Progenitor cell of endocrine pancreas (in vitro differentiated cells): ENCODE measurements around the gene MYBL2. TPM values are rescaled to one million over a fixed set of nuclear protein-coding genes. Genes with fewer than 3 reads are reported as not detected.

Experiments used
- DNase-seq: peaks from one replicate; pipeline ENCODE4 v3.0.0; 2021; ENCODE audit warnings: low spot score; ENCODE audit not compliant: unreplicated experiment
- H3K27ac Mint-ChIP-seq: 2 replicates; pipeline ENCODE4 v1.8.0; 2021; ENCODE audit warnings: mild to moderate bottlenecking, moderate library complexity, mixed read lengths
- H3K27me3 Mint-ChIP-seq: 2 replicates; pipeline ENCODE4 v1.8.0; 2021; ENCODE audit warnings: mixed read lengths
- H3K36me3 Mint-ChIP-seq: 2 replicates; pipeline ENCODE4 v1.8.0; 2022; ENCODE audit warnings: mixed read lengths; ENCODE audit not compliant: insufficient read depth
- H3K4me1 Mint-ChIP-seq: 2 replicates; pipeline ENCODE4 v1.8.0; 2021; ENCODE audit warnings: low read depth, mixed read lengths
- H3K4me3 Mint-ChIP-seq: 2 replicates; pipeline ENCODE4 v1.8.0; 2021; ENCODE audit warnings: low read depth, mild to moderate bottlenecking, moderate library complexity, mixed read lengths
- H3K9me3 Mint-ChIP-seq: 2 replicates; pipeline ENCODE4 v1.8.0; 2021; ENCODE audit warnings: low read depth, mixed read lengths
- CTCF ChIP-seq: fragments of 200-600 bp; sonication (generic); IDR thresholded peaks from one replicate; pipeline ENCODE4 v1.5.0; 2021; ENCODE audit warnings: antibody characterized with exemption, mild to moderate bottlenecking; ENCODE audit not compliant: unreplicated experiment
- total RNA-seq: library from RNA; stranded (reverse); gene quantifications from 2 replicates; pipeline ENCODE4 v1.2.1, GENCODE V29; 2021

Gene MYBL2
- total RNA-seq, 1 donor from 2014 or later, result 43.3 TPM

GRCh38 chr20:43751167-43752050 lies 84.5 kb downstream of the MYBL2 start:
- H3K4me1 Mint-ChIP-seq, result peaks cover 5% of the 10 kb centered on the region
- H3K27ac Mint-ChIP-seq, result no peak overlapping the region
- peaks cover 3% of the 10 kb centered on the region for H3K9me3 Mint-ChIP-seq

GRCh38 chr20:43752051-43752360 lies 85.1 kb downstream of the MYBL2 start:
- peaks cover 3% of the 10 kb centered on the region for H3K9me3 Mint-ChIP-seq
- H3K4me1 Mint-ChIP-seq, result peaks cover 2% of the 10 kb centered on the region
- H3K27ac Mint-ChIP-seq, result no peak overlapping the region
- no peak for TF ChIP-seq CTCF
- H3K4me3 Mint-ChIP-seq, result no peak overlapping the region
- no peaks in the 10 kb centered on the region for H3K36me3 Mint-ChIP-seq
- H3K27me3 Mint-ChIP-seq, result peaks cover 33% of the 10 kb centered on the region
- DNase-seq, result no peak

More at GRCh38 chr20:43751167-43752050, 84.5 kb downstream of the MYBL2 start:
- TF ChIP-seq CTCF, result no peak
- Mint-ChIP-seq H3K4me3 (no peak overlapping the region), H3K27me3 (peaks cover 33% of the 10 kb centered on the region), H3K36me3 (no peaks in the 10 kb centered on the region)
- no peak for DNase-seq

- H3K9me3 Mint-ChIP-seq, result peaks cover 3% of the 10 kb centered on the region
- DNase-seq, result no peak
- H3K4me3 Mint-ChIP-seq, result no peak overlapping the region
- TF ChIP-seq CTCF, result no peak
- no peaks in the 10 kb centered on the region for H3K4me1 Mint-ChIP-seq
- peaks cover 33% of the 10 kb centered on the region for H3K27me3 Mint-ChIP-seq
- H3K27ac Mint-ChIP-seq, result no peak overlapping the region
- no peaks in the 10 kb centered on the region for H3K36me3 Mint-ChIP-seq
Measured at GRCh38 chr20:43752561-43753301, 85.8 kb downstream of the MYBL2 start.

GRCh38 chr20:43755390-43755789 lies 88.5 kb downstream of the MYBL2 start:
- Mint-ChIP-seq H3K27ac (no peak overlapping the region), H3K36me3 (no peaks in the 10 kb centered on the region)

More at GRCh38 chr20:43755390-43755789, 88.5 kb downstream of the MYBL2 start:
- no peak for TF ChIP-seq CTCF
- no peak overlapping the region for H3K4me3 Mint-ChIP-seq
- peaks cover 3% of the 10 kb centered on the region for H3K9me3 Mint-ChIP-seq
- no peaks in the 10 kb centered on the region for H3K4me1 Mint-ChIP-seq
- H3K27me3 Mint-ChIP-seq, result peaks cover 30% of the 10 kb centered on the region
- no peak for DNase-seq
